HG03460 (cell line): ENCODE results near the gene AQP6.

Experiments used
- ATAC-seq: cut with Tn5 transposase; IDR thresholded peaks from one replicate; pipeline ENCODE4 v1.9.1; 2021; ENCODE audit not compliant: unreplicated experiment

Gene AQP6, protein sequence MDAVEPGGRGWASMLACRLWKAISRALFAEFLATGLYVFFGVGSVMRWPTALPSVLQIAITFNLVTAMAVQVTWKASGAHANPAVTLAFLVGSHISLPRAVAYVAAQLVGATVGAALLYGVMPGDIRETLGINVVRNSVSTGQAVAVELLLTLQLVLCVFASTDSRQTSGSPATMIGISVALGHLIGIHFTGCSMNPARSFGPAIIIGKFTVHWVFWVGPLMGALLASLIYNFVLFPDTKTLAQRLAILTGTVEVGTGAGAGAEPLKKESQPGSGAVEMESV

DNA sequence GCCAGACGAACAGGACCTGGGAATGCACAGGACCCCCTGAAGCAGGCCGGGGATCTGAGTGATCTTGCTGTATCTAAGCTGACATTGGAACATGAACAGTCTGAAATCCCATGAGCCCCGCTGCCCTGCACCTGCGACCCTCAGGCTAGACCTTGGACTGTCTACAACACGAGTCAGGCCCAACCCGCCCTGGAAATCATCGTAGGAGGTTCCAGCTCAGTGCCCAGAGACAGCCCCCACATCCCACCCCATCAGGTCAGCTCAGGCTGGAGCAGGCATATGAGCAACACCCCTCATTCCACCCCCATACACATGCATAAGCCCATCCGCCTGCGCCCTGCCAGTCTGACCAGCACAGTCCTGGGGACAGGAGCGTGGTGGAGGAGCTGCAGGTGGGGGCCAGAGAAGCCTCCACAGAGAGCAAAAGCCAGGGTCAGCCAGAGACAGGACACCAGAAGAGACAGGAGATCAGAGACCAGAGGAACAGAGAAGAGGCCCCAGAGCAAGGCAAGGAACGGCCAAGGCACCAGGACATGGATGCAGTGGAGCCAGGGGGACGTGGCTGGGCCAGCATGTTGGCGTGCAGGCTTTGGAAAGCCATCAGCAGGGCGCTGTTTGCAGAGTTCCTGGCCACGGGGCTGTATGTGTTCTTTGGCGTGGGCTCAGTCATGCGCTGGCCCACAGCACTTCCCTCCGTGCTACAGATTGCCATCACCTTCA is at the start of gene AQP6:
AQP6 (plus strand) TSS at position 307 of the 720 bp plus-strand sequence; CDS start at position 534, 227 bp downstream.
- no peak for ATAC-seq

DNA sequence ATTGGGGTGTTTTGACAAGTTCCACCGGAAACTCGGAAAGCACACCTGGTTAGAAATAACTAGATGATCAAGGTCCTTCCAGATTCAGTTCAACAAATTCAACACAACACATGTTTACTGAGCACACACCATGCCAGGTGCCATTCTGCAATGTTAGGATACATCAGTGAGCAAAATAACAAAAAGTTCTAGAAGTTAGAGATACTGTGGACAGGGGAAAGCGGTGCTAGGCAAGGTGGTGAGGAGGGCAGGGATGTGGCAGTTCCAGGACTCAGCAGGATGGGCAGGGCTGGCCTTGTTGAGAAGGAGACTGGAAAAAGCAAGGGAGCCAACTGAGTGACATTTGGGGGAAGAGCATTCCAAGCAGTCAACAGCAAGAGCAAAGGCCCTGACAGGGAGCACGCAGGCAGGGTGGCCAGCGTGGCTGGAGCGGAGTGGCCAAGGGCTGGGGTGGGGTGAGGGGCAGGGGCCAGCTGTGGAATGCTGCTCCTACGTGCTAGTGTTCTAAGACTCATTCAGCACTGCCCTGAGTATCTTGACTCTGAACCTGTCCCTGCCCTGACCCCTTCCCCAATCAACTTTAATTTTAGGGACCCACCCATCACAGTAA is 49.6 kb upstream of the AQP6 start:
- no peak for ATAC-seq

DNA sequence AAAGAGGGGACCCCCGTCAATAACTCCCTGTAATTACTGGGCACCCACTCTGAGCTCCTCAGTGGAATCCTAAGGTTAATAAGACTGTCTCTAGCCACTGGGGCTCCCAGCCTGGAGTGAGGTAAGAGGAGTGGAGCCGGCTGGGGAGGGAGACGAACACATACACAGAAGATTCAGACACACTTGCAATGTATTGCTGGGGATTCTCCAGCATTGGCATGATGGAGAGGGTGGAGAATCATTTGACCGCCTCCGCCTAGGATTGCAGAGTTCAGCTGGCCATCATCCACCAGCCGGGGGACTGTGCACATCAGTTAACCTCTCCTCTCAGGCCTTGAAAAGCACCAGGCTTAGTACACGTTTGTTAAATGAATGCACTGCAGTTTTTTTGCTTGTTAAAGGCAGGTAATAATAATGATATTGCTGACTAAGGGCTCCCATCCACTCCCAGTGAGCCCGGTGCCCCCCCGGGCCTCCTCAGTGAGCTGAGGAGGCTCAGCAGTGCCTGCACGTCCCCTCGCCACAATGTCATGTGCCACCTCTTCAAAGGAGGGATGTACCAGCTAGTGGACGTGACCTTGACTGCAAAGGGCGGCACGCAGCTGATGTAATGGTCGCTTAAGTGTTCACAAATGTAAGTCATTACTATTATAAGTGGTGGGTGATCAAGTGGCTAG is 48.7 kb upstream of the AQP6 start:
- ATAC-seq = no peak

DNA sequence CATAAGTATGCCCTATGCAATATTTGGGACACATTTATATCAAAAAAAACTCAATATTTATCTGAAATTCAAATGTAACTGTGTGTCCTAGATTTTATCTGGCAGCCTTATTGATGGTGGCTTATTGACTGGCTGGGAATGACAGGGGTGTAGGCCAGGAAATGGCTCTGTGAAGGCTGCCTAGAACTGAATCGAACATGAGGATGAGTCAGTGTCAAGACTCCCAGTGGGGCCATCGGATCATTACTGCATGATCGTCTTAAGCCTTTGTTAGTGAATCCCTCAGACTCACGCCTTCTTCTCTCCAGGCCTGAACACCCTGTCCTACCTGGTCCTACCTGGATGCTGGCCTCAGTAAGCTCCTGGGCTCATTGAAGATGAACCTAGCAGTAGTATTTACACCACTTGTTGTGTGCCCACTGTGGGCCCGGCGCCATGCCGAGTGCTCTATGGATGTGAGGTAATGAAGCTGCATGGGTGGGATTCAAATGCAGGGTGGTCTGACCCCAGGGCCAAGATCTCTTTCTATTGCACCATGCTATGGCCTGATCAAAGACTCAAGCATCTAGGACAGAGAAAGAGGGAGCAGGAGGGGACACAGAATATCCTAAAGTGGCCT is 48.0 kb upstream of the AQP6 start:
- no peak for ATAC-seq

DNA sequence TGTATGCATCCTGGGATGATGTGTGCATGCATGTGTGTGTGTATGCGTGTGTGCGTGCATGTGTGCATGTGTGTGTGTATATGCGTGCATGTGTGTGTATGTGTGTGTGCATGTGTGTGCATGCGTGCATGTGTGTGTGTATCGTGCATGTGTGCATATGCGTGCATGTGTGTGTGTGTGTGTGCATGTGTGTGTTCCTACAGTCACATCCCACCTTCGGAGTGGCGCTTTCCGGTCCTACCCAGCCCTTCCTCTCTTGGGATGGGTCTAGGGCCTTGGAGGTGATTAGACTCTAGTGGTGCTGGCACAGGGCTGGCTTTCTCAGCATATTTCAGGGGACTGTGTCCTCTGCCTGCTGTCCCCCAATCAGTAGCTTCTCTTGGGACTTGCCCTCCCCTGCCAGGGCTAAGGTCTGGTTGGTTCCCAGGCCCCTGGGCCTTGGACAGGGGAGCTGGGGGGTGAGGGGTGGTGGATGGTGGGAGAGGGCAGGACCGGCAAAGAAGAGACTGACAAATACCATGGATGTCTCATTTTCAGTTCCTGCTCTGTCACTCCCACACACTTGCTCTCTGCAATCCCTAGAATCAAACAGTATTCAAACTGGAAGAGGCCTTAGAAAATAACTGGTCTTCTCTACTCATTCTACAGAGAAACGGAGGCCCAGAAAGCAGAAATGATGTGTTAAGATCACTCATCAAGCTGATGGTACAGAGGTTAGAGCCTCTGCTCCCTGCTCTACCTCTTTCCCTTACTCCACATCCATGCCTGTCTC is 47.1 kb upstream of the AQP6 start:
- no peak for ATAC-seq

GRCh38 chr12:49928471-49928870 is 44.3 kb upstream of the AQP6 start:
- no peak for ATAC-seq

DNA sequence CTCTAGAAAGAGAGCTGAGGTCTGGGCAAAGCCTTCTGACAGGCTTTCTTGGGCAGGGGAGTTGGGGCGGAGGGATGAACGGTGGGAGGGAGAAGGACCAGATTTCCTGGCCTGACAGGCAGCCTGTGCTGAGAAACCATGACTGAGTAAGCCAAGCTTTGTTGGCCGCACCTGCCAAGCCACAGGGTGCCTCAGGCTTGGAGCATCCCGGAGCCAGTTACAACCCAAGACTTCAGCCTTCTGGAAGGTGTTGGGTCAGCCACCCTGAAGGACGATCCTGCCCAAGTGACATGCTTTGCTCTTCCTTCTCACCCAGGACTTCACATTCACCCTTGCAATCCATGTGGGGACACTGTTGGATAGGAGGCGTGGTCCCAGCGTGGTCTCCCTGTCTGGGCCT is 43.2 kb upstream of the AQP6 start:
- ATAC-seq = no peak

DNA sequence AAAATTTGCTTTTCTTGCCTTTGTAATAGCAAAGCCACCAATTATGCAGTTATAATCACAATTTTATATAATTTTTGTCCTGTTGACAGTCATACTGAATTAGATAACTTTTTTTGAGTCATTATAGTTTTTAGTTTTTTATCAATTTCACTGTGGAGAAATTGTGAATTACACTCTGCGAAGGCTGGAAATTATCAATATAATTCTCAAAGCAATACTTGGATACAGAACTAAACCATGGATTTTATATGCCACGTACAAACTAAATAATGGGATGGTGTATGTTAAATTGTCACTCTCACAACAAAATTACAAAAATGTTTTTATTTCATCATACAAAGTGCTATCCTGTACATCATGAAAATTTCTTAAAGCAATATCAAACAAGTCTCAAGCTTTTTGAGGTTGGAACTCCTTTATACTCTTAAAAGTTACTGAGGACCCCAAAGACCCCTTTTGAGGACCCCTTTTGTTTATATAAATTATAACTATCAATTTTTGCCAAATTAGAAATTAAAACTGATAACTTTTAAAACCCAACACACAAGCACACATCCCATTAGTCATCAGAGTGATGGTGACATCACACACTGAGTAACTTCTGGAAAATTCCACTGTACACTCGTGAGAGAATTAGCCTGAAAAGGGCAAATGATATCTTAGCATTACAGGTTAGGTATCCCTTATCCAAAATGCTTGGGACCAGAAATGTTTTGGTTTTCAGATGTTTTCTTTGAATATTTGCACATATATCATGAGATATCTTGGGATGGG is 42.0 kb upstream of the AQP6 start:
- no peak for ATAC-seq

- ATAC-seq = no peak
Measured at GRCh38 chr12:49932023-49932422, 40.7 kb upstream of the AQP6 start.

DNA sequence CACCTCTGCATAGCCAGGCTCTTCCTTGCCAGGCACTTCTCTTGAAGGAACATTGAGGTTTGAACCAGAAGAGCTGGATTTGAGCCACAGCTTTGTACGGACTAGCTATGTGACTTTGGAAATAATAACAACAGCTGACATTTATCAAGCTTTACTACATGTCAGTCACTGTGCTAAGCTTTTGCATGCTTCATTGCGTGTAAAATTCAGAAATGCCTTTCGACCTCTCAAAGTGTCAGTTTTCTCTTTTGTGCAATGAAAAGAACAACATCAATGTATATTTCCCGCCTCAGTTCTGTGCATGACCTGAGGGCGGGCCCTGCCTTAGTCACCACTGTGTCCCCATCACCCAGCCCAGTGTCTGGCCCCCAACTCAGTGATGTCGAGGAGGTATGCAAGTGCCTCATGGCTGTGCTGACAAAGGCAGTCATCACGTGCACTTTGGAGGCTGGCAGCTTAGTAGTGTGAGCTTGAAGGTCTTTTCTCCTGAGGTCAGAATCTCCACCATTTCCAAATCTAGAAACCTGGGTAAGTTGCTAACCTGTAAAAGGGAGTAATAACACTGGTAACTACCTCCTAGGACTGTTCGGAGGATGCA is 40.1 kb upstream of the AQP6 start:
- no peak for ATAC-seq

DNA sequence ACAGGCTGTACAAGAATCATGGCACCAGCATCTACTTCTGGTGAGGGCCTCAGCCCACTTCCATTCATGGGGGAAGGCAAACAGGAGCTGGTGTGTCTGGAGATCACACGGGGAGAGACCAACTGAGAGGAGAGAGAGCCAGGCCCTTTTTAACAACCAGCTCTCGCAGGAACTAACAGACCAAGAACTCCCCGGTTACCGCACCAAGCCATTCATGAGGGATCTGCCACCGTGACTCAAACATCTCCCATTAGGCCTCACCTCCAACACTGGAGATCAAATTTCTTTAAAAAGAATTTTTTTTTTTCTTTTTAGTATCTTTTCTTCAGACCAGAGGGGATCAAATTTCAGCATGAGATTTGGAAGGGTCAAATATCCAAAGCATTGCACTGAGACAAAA is 39.0 kb upstream of the AQP6 start:
- ATAC-seq = no peak

- ATAC-seq = no peak
Measured at GRCh38 chr12:49934505-49934904, 38.2 kb upstream of the AQP6 start.

- no peak for ATAC-seq
Measured at GRCh38 chr12:49936925-49937324, 35.8 kb upstream of the AQP6 start.

DNA sequence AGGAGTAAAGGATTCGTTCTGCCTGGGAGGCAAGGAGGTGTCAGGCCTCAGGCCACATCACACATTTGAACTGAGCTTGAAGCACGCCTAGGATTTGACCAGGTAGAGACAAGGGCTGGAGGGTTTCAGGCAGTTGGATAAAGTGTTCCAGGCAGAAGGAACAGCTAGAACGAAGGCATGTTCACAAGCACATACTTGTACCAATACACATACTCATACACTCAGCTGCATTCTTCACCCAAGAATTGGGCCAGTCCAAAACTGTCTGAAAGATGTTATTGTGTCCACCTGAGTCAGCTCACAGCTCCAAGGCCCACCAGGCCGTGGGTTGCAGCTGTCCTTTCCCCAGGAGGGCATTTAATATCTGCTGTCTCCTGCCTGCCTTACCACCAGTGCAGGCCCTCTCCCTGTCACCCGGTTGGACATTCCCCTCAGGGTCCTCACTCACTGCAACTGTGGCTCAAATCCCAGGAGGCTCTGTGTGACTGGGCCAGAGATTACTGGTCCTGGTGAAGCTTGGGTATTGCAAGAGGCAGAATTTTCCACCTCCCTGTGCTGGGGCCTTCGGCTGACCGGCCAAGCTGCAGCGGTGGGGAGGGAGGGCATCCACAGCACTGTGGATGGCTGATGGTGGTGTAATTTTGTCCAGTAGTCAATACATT is 35.0 kb upstream of the AQP6 start:
- ATAC-seq = no peak

GRCh38 chr12:49939307-49939706 is 33.4 kb upstream of the AQP6 start:
- ATAC-seq = no peak

DNA sequence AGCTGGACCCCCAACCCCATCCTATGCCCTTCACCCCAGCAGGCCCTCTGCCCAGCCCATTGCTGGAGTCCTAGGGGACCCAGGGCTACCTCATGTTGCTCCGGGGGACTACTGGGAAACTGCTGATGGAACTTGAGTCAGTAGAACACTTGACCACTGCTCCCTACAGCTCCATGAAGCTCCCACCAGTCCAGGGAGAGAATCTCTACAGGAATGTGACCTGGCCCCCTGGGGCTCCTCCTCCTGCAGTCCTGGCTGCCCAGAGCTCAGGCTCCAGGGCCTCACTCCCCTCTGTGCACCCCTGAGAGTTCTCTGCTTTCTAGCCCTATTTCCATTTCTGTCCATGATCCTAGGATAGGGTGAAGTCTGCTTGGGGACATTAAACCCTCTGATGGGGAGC is 33.0 kb upstream of the AQP6 start:
- ATAC-seq = no peak

DNA sequence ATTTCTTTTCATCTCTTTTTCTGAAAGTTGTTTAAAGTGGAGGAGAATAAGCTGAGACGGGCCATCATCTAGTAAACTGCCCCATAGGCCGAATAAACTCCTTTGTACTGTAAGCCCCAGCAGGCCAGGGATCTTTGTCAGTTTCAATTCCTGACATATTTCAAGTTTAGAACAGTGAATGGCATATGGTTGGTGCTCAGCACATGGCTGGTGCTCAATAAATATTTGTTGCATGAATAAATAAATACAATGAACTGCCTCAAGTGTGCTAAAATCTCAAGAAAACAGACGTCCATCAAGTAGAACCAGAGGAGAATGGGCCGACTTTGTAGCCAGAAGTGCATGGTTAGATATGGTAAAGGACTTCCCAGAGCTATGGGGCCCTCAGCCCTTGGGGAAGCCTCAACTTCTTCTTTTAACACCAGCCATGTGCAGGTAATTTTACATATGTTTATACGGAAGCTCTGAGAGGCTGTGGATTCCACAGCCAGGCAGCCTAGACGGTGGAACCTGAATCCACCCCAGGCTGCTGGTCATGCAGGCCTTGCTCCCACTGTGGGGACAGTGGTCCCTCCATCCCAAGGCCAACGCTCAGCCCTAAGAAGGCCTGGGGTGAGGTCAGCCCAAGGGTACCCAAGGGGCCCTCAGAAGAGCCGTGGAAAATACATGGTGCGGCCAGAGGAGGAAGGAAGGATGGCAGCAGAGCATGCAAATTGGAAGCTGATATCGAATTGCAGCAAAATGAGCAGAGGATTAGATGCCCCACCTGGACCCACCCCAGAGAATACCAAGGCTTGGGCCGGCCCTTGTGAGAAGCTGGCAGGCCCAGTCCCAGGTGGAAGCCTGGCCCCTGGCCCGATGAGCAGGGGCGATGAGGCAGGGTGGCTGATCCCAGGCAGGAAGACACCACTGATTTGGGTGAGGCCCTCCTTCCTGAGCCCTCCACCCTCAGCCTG is 30.9 kb upstream of the AQP6 start:
- ATAC-seq = no peak

GRCh38 chr12:49942512-49942893 is 30.2 kb upstream of the AQP6 start:
- ATAC-seq = no peak
